Psoas muscle (tissue), 8 donors: ENCODE measurements around the gene VEZT. TPM values are rescaled to one million over a fixed set of nuclear protein-coding genes. Genes with fewer than 3 reads are reported as not detected.

Experiments
- ATAC-seq, 4 donors: fragments of 200-7000 bp; cut with Tn5 transposase; one replicate each; pipeline ENCODE4 v1.9.1; 2020; ENCODE audit warnings: moderate library complexity in 3 of 4, mild to moderate bottlenecking in 2 of 4
- DNase-seq, 2 donors: peaks; one replicate each; pipeline ENCODE4 v3.0.0-alpha.2; 2020
- H3K27ac ChIP-seq: fragments of 200-600 bp; one replicate; pipeline ENCODE4 v1.8.0; 2022
- H3K27me3 ChIP-seq, 3 donors: fragments of 200-600 bp in 1 of 3; one replicate each; pipeline versions ENCODE4 v1.6.1 to v1.8.0; 2013 to 2022; ENCODE audit warnings: low read length in 2 of 3, mild to moderate bottlenecking in 2 of 3, moderate library complexity in 1 of 3; ENCODE audit not compliant: insufficient read depth in 3 of 3
- H3K36me3 ChIP-seq, 2 donors: fragments of 200-600 bp in 1 of 2; one replicate each; pipeline versions ENCODE4 v1.6.1 to v1.8.0; 2013 to 2022; ENCODE audit warnings: low read depth in 1 of 2, mild to moderate bottlenecking in 1 of 2, moderate library complexity in 1 of 2; ENCODE audit not compliant: insufficient read depth in 1 of 2
- H3K4me1 ChIP-seq: fragments of 200-600 bp; one replicate; pipeline ENCODE4 v1.8.0; 2022
- H3K4me3 ChIP-seq: fragments of 200-600 bp; one replicate; pipeline ENCODE4 v1.8.0; 2022; ENCODE audit warnings: mild to moderate bottlenecking
- H3K9me3 ChIP-seq: fragments of 200-600 bp; one replicate; pipeline ENCODE4 v1.8.0; 2022
- CTCF ChIP-seq: fragments of 200-600 bp; IDR thresholded peaks from one replicate; pipeline ENCODE4 v1.8.0; 2022; ENCODE audit warnings: antibody characterized with exemption
- WGBS, 3 donors: extraction: QIAGEN DNeasy Blood & Tissue Kit; methylation state at CpG; one replicate each; pipeline versions ENCODE4 v1.1.6 to v1.1.7; 2013; 5-methylcytosine and 5-hydroxymethylcytosine counted together
- intact Hi-C, 2 donors: fragments of 100-400 bp; cut with DNase I; formaldehyde crosslinking; loops; one replicate each; pipeline versions ENCODE4 v1.11.0 to v1.14.2; 2022
- polyA plus RNA-seq, 3 donors: library from polyadenylated mRNA; stranded (reverse); fragments of 200-250 nt; gene quantifications; one replicate each; pipeline ENCODE4 v1.2.3, GENCODE V29; 2013
- total RNA-seq, 4 donors: library from RNA; stranded (reverse); fragmentation: NEBNext Ultra II Directional in 2 of 4; extraction: Animal tissue kit (Norgen Biotek cat#: 25700) in 2 of 4; gene quantifications; one replicate each; pipeline versions ENCODE4 v1.2.1 to v1.2.4, GENCODE V29; 2021 to 2023
- donor health status: healthy with polysubstance abuse.
- donor health status: DM: no; HTN: no; CAD: no; lungs with moderate emphysema.
- donor health status: Bipolar disorder and iron deficiency.
- donor health status: healthy.
- donor health status: DM: yes; HTN: yes; CAD: no.
- donor health status: DM: no; HTN: no; CAD: no.
- donor health status: DM: no; HTN: no; CAD: no.
- donor health status: DM: yes; HTN: yes; CAD: no.

VEZT gene
- total and polyA plus RNA-seq, 7 donors, result 31.6 to 121 (median 83.2) TPM

GRCh38 chr12:95225645-95226212 is 8.1 kb downstream of the VEZT start:
- intact Hi-C loops, result no loop called here
- H3K4me3 ChIP-seq, result no peak overlapping the region
- 94 to 95% (median 95%) methylated on average over 1 of the region's 1 CpG for WGBS, 3 donors
- H3K36me3 ChIP-seq, result no peaks in the 10 kb centered on the region
- TF ChIP-seq CTCF, result no peak
- no peaks in the 10 kb centered on the region for H3K27me3 ChIP-seq
- ATAC-seq (no peak), DNase-seq (no peak)
- H3K9me3 ChIP-seq, result no peaks in the 10 kb centered on the region
- no peak overlapping the region for H3K27ac ChIP-seq
- peaks cover 62% of the 10 kb centered on the region for H3K4me1 ChIP-seq

GRCh38 chr12:95227818-95228356 is 10.3 kb downstream of the VEZT start:
- ATAC-seq (no peak), DNase-seq (no peak)
- 58 to 71% (median 58%) methylated on average over 3 of the region's 3 CpGs for WGBS, 3 donors
- Histone ChIP-seq H3K27ac (no peak overlapping the region), H3K36me3 (no peaks in the 10 kb centered on the region), H3K27me3 (no peaks in the 10 kb centered on the region), H3K4me1 (peaks cover 52% of the 10 kb centered on the region), H3K9me3 (no peaks in the 10 kb centered on the region), H3K4me3 (no peak overlapping the region)
- no peak for TF ChIP-seq CTCF
- intact Hi-C loops, result no loop called here

- no peak overlapping the region for H3K27ac ChIP-seq
- intact Hi-C loops, result no loop called here
- H3K9me3 ChIP-seq, result no peaks in the 10 kb centered on the region
- no peak overlapping the region for H3K4me3 ChIP-seq
- no peak for TF ChIP-seq CTCF
- WGBS, 3 donors, result 90 to 91% (median 90%) methylated on average over 2 of the region's 2 CpGs
- ATAC-seq (no peak), DNase-seq (no peak)
- H3K36me3 ChIP-seq, result no peaks in the 10 kb centered on the region
- no peaks in the 10 kb centered on the region for H3K27me3 ChIP-seq
- H3K4me1 ChIP-seq, result peaks cover 48% of the 10 kb centered on the region
These were observed 11.0 kb downstream of the VEZT start for GRCh38 chr12:95228617-95229016.

GRCh38 chr12:95229636-95230035 is 12.0 kb downstream of the VEZT start:
- H3K9me3 ChIP-seq, result no peaks in the 10 kb centered on the region
- no peak for DNase-seq
- no peak overlapping the region for H3K27ac ChIP-seq
- H3K4me3 ChIP-seq, result no peak overlapping the region
- no peak for TF ChIP-seq CTCF
- no peak for ATAC-seq
- intact Hi-C loops, result no loop called here
- WGBS, 3 donors, result 70 to 80% (median 71%) methylated on average over 7 of the region's 7 CpGs
- peaks cover 40% of the 10 kb centered on the region for H3K4me1 ChIP-seq
- no peaks in the 10 kb centered on the region for H3K27me3 ChIP-seq
- peaks cover 0 to 5% of the 10 kb centered on the region in 2 donors for H3K36me3 ChIP-seq

GRCh38 chr12:95230313-95230712 is 12.7 kb downstream of the VEZT start:
- no peak for TF ChIP-seq CTCF
- Histone ChIP-seq H3K27me3 (no peaks in the 10 kb centered on the region), H3K4me3 (no peak overlapping the region), H3K4me1 (peaks cover 36% of the 10 kb centered on the region), H3K36me3 (peaks cover 0 to 5% of the 10 kb centered on the region in 2 donors), H3K27ac (no peak overlapping the region), H3K9me3 (no peaks in the 10 kb centered on the region)
- DNase-seq, result no peak
- intact Hi-C loops, result no loop called here
- no peak for ATAC-seq
